ENCODE measurements around the gene LYL1.
A peak's percentile ranks its signal among the peaks of the same experiment; 100 is the strongest.

LYL1 gene

GRCh38 chr19:13120031-13120430 is 17.4 kb upstream of the LYL1 start:
- TF ChIP-seq CTCF (IDR thresholded peaks at IDR 0.05; ENCODE audit: low read depth, low read length): no peak
- no peak for DNase-seq (ENCODE audit: extremely low read depth, low read depth)

GRCh38 chr19:13119627-13120026 is 17.0 kb upstream of the LYL1 start:
- no peak for DNase-seq (ENCODE audit: extremely low read depth, low read depth)
- TF ChIP-seq CTCF (IDR thresholded peaks at IDR 0.05; ENCODE audit: low read depth, low read length): no peak

GRCh38 chr19:13118424-13119193 is 16.0 kb upstream of the LYL1 start:
- no peak for DNase-seq (ENCODE audit: extremely low read depth, low read depth)
- TF ChIP-seq CTCF (IDR thresholded peaks at IDR 0.05; ENCODE audit: low read depth, low read length): no peak

- DNase-seq (ENCODE audit: extremely low read depth, low read depth): peak; percentile 57
- no peak for TF ChIP-seq CTCF (IDR thresholded peaks at IDR 0.05; ENCODE audit: low read depth, low read length)
Measured at GRCh38 chr19:13117772-13118423, 15.2 kb upstream of the LYL1 start, which contains the start of gene NACC1. NACC1 (plus strand) TSS chr19:13118264; CDS start chr19:13135208, 16,944 bp downstream.

- TF ChIP-seq CTCF (IDR thresholded peaks at IDR 0.05; ENCODE audit: low read depth, low read length): no peak
- no peak for DNase-seq (ENCODE audit: extremely low read depth, low read depth)
Measured at GRCh38 chr19:13117176-13117771, 14.6 kb upstream of the LYL1 start.

- TF ChIP-seq CTCF (IDR thresholded peaks at IDR 0.05; ENCODE audit: low read depth, low read length): no peak
- peak; percentile 73 for DNase-seq (ENCODE audit: extremely low read depth, low read depth)
Measured at GRCh38 chr19:13116282-13117175, 13.9 kb upstream of the LYL1 start, which contains the start of gene TRMT1. TRMT1 (minus strand) TSS chr19:13116740; CDS start chr19:13116399, 341 bp downstream.

Measured in AG09319 (cell line).